ENCODE results near the gene ALDOC. TPM values are rescaled to one million over a fixed set of nuclear protein-coding genes. Genes with fewer than 3 reads are reported as not detected.

ALDOC gene
- total RNA-seq, 1 experiment from 2014 or later = 53.2 TPM

DNA sequence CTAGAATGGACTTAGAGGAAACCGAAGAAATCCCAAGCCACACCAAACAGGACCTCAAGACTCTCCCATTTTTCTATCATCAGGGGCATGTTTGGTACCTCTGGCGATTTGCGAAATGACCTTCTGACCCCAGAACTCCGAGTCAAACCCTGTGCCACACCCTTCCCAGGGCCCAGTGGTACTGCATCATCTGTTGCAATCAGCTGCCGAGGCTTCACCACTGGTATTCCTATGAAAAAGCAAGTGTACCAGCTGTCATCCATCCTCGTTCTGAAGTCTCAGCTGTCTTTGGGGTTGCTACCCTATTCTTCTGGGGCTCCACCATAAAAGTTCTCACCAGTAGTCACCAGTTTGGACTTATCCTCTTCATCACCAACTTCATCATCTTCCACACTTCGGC lies 39.6 kb upstream of the ALDOC start:
- H3K23ac ChIP-seq (ENCODE audit: insufficient read length, low read depth, low read length) = no peak overlapping the region
- no peak overlapping the region for H3K4me2 ChIP-seq (ENCODE audit: insufficient read depth, insufficient read length, low read length)
- no peak overlapping the region for H3K27ac ChIP-seq (ENCODE audit: insufficient read length, low read depth, low read length)
- H3K79me2 ChIP-seq (ENCODE audit: insufficient read depth, low read length) = no peaks in the 10 kb centered on the region
- no peak for DNase-seq
- Mint-ChIP-seq H3K4me3 (no peak overlapping the region), H3K36me3 (ENCODE audit: insufficient read depth in 1 of 3, low read depth in 3 of 3) (peaks cover 49 to 97% (median 90%) of the 10 kb centered on the region in 3 experiments; a peak in 6 of 7 replicates), H3K9me3 (no peaks in the 10 kb centered on the region), H3K27ac (no peak overlapping the region), H3K4me1 (no peaks in the 10 kb centered on the region), H3K27me3 (ENCODE audit: low read depth) (no peaks in the 10 kb centered on the region)
- WGBS (ENCODE audit: extremely low coverage, insufficient read length, low lambda C conversion rate) = no CpG with 5 or more reads among the region's 7 CpGs
- H3T11ph ChIP-seq (ENCODE audit: low read length) = no peak overlapping the region
- no peaks in the 10 kb centered on the region for H3K27me3 ChIP-seq (ENCODE audit: insufficient read depth, low read length)
- H3K56ac ChIP-seq (ENCODE audit: insufficient read length, low read depth, low read length) = no peak overlapping the region
- H2BK20ac ChIP-seq (ENCODE audit: low read depth, low read length, poor library complexity, severe bottlenecking) = no peak overlapping the region
- no peak overlapping the region for H2BK120ac ChIP-seq (ENCODE audit: low read depth, low read length, poor library complexity, severe bottlenecking)
- H2BK12ac ChIP-seq (ENCODE audit: insufficient read length, low read depth, low read length) = no peak overlapping the region
- no peaks in the 10 kb centered on the region for H3K4me1 ChIP-seq (ENCODE audit: insufficient read depth, low read length)
- H4K91ac ChIP-seq (ENCODE audit: insufficient read length, low read depth, low read length) = no peak overlapping the region
- H3K14ac ChIP-seq (ENCODE audit: insufficient read depth, low read length) = no peak overlapping the region
- H4K5ac ChIP-seq (ENCODE audit: insufficient read length, low read depth, low read length) = no peak overlapping the region
- H4K8ac ChIP-seq (replicated peaks; ENCODE audit: insufficient read length, low read depth, low read length) = no peak overlapping the region
- TF ChIP-seq, protein P1, sequence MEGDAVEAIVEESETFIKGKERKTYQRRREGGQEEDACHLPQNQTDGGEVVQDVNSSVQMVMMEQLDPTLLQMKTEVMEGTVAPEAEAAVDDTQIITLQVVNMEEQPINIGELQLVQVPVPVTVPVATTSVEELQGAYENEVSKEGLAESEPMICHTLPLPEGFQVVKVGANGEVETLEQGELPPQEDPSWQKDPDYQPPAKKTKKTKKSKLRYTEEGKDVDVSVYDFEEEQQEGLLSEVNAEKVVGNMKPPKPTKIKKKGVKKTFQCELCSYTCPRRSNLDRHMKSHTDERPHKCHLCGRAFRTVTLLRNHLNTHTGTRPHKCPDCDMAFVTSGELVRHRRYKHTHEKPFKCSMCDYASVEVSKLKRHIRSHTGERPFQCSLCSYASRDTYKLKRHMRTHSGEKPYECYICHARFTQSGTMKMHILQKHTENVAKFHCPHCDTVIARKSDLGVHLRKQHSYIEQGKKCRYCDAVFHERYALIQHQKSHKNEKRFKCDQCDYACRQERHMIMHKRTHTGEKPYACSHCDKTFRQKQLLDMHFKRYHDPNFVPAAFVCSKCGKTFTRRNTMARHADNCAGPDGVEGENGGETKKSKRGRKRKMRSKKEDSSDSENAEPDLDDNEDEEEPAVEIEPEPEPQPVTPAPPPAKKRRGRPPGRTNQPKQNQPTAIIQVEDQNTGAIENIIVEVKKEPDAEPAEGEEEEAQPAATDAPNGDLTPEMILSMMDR (conservative IDR thresholded peaks at IDR 0.05) = no peak
- H2BK15ac ChIP-seq (ENCODE audit: low read depth, low read length) = no peak overlapping the region
- no peak overlapping the region for H3K4ac ChIP-seq (ENCODE audit: low read depth, low read length)
- no peak overlapping the region for H3K18ac ChIP-seq (ENCODE audit: insufficient read length, low read depth, low read length)
- no peak overlapping the region for H2AFZ ChIP-seq (ENCODE audit: low read length)
- no peak overlapping the region for H2AK5ac ChIP-seq (ENCODE audit: insufficient read length, low read length)
- H2BK5ac ChIP-seq (ENCODE audit: insufficient read length, low read length) = no peak overlapping the region
- no peaks in the 10 kb centered on the region for H3K23me2 ChIP-seq (ENCODE audit: insufficient read length, low read depth, low read length, poor library complexity, severe bottlenecking)
- no peaks in the 10 kb centered on the region for H3K9me3 ChIP-seq (ENCODE audit: control insufficient read depth, low read depth, low read length)
- no peak overlapping the region for H3K9ac ChIP-seq (ENCODE audit: extremely low read depth, insufficient read length, low read length)
- H3K79me1 ChIP-seq (ENCODE audit: insufficient read depth, low read depth, low read length, poor library complexity, severe bottlenecking) = no peaks in the 10 kb centered on the region
- H4K20me1 ChIP-seq (ENCODE audit: control insufficient read depth, insufficient read depth, insufficient read length) = no peaks in the 10 kb centered on the region

Data from H9 (cell line).